MM.1S (cell line): ENCODE data around the gene FAR2.

ENCODE experiments used
- EZH2 ChIP-seq: fragments of 300-600 bp; sonication (generic); optimal IDR thresholded peaks from 2 replicates; pipeline ENCODE3; 2017; ENCODE audit warnings: low read depth, mild to moderate bottlenecking, antibody characterized with exemption, low read length, mixed read lengths
- EZH2phosphoT487 ChIP-seq: fragments of 300-600 bp; sonication (generic); IDR thresholded peaks from 2 replicates; pipeline ENCODE4 v1.6.1; 2018; ENCODE audit warnings: antibody characterized with exemption, low read length
- TF ChIP-seq, protein P1 (sequence below): fragments of 300-600 bp; sonication (generic); IDR thresholded peaks from 2 replicates; pipeline ENCODE4 v1.5.1; 2016; ENCODE audit warnings: antibody characterized with exemption, low read length, mixed read lengths

- TF ChIP-seq, protein P1, sequence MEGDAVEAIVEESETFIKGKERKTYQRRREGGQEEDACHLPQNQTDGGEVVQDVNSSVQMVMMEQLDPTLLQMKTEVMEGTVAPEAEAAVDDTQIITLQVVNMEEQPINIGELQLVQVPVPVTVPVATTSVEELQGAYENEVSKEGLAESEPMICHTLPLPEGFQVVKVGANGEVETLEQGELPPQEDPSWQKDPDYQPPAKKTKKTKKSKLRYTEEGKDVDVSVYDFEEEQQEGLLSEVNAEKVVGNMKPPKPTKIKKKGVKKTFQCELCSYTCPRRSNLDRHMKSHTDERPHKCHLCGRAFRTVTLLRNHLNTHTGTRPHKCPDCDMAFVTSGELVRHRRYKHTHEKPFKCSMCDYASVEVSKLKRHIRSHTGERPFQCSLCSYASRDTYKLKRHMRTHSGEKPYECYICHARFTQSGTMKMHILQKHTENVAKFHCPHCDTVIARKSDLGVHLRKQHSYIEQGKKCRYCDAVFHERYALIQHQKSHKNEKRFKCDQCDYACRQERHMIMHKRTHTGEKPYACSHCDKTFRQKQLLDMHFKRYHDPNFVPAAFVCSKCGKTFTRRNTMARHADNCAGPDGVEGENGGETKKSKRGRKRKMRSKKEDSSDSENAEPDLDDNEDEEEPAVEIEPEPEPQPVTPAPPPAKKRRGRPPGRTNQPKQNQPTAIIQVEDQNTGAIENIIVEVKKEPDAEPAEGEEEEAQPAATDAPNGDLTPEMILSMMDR = no peak
- TF ChIP-seq EZH2phosphoT487 = no peak
- no peak for TF ChIP-seq EZH2
Observed at GRCh38 chr12:29241821-29242591, 92.9 kb downstream of the FAR2 start.
